Measurements from ENCODE around the gene MAP4K4.

MAP4K4 gene

DNA sequence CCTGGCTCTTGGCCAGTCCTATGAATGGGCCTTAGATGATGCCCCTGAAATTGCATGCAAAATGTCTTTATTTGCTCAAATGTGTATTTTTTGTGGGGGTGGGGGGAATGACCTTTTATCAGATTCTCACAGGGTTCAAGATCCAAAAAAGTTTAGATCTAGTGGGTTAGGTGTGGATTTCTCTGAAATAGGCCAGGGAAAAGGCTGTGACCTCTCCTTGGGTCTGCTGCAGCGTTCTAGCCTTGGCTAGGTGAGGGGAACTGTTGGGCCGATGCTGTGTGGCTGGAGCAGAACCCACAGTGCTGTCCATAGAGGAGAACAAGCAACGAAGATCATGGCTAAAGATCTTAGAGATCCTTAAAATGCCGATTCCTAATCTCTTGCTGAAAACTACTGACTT, 163.9 kb downstream of the MAP4K4 start:
- TF ChIP-seq EZH2phosphoT487 (IDR thresholded peaks at IDR 0.05; ENCODE audit: low read depth) (no peak), CTCF (IDR thresholded peaks at IDR 0.05; ENCODE audit: low read depth, low read length) (no peak)
- no peak overlapping the region for H3K4me2 ChIP-seq (ENCODE audit: low read length)
- no peaks in the 10 kb centered on the region for H3K9me3 ChIP-seq (ENCODE audit: insufficient read depth, low read length)
- peaks cover 53% of the 10 kb centered on the region for H3K36me3 ChIP-seq (replicated peaks; ENCODE audit: low read depth, low read length)
- no peaks in the 10 kb centered on the region for H3K27me3 ChIP-seq (ENCODE audit: low read depth, low read length)
- H2AFZ ChIP-seq (ENCODE audit: low read depth, low read length): no peak overlapping the region
- no peak overlapping the region for H3K27ac ChIP-seq (ENCODE audit: low read length)
- no peaks in the 10 kb centered on the region for H3K79me2 ChIP-seq (ENCODE audit: low read length)
- no peak overlapping the region for H3K4me3 ChIP-seq (ENCODE audit: low read length)
- H4K20me1 ChIP-seq (ENCODE audit: insufficient read depth, low read length): peaks cover 7% of the 10 kb centered on the region; the same call in 1 of the 2 replicates
- H3K4me1 ChIP-seq (ENCODE audit: low read length): no peaks in the 10 kb centered on the region
- no peak overlapping the region for H3K9ac ChIP-seq (ENCODE audit: low read length)

DNA sequence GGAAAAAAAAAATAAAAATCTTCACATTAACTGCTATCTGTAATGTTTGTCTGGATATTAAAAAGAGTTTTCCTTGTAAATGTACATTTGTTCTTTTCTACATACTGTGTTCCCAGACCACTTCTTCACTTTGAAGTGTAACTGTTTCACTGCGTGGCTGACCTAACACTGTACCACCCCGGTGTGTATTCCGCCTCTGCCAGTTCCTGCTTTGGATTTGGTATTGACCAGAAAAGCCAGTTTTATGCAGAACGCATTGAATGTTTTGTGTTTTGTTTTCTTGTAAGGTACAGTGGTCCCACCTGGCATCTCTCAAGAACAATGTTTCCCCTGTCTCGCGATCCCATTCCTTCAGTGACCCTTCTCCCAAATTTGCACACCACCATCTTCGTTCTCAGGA, 166.0 kb downstream of the MAP4K4 start:
- H3K9me3 ChIP-seq (ENCODE audit: insufficient read depth, low read length): no peaks in the 10 kb centered on the region
- H3K27me3 ChIP-seq (ENCODE audit: low read depth, low read length): no peaks in the 10 kb centered on the region
- no peaks in the 10 kb centered on the region for H3K79me2 ChIP-seq (ENCODE audit: low read length)
- no peaks in the 10 kb centered on the region for H3K4me1 ChIP-seq (ENCODE audit: low read length)
- no peak overlapping the region for H3K9ac ChIP-seq (ENCODE audit: low read length)
- H2AFZ ChIP-seq (ENCODE audit: low read depth, low read length): no peak overlapping the region
- TF ChIP-seq CTCF (IDR thresholded peaks at IDR 0.05; ENCODE audit: low read depth, low read length) (no peak), EZH2phosphoT487 (IDR thresholded peaks at IDR 0.05; ENCODE audit: low read depth) (no peak)
- H3K4me3 ChIP-seq (ENCODE audit: low read length): no peak overlapping the region
- no peak overlapping the region for H3K4me2 ChIP-seq (ENCODE audit: low read length)
- peaks cover 65% of the 10 kb centered on the region for H3K36me3 ChIP-seq (replicated peaks; ENCODE audit: low read depth, low read length)
- no peak overlapping the region for H3K27ac ChIP-seq (ENCODE audit: low read length)
- no peaks in the 10 kb centered on the region for H4K20me1 ChIP-seq (ENCODE audit: insufficient read depth, low read length)

- Histone ChIP-seq H3K9ac (ENCODE audit: low read length) (no peak overlapping the region), H3K9me3 (ENCODE audit: insufficient read depth, low read length) (no peaks in the 10 kb centered on the region), H3K4me2 (ENCODE audit: low read length) (no peak overlapping the region), H3K27ac (ENCODE audit: low read length) (no peak overlapping the region), H4K20me1 (ENCODE audit: insufficient read depth, low read length) (no peaks in the 10 kb centered on the region), H3K27me3 (ENCODE audit: low read depth, low read length) (no peaks in the 10 kb centered on the region), H3K4me3 (ENCODE audit: low read length) (no peak overlapping the region), H3K4me1 (ENCODE audit: low read length) (no peaks in the 10 kb centered on the region), H3K79me2 (ENCODE audit: low read length) (no peaks in the 10 kb centered on the region), H2AFZ (ENCODE audit: low read depth, low read length) (no peak overlapping the region), H3K36me3 (replicated peaks; ENCODE audit: low read depth, low read length) (peaks cover 66% of the 10 kb centered on the region)
- TF ChIP-seq EZH2phosphoT487 (IDR thresholded peaks at IDR 0.05; ENCODE audit: low read depth) (no peak), CTCF (IDR thresholded peaks at IDR 0.05; ENCODE audit: low read depth, low read length) (no peak)
Observed at GRCh38 chr2:101864426-101864825, 166.9 kb downstream of the MAP4K4 start.

- Histone ChIP-seq H3K27ac (ENCODE audit: low read length) (no peak overlapping the region), H2AFZ (ENCODE audit: low read depth, low read length) (no peak overlapping the region), H3K4me1 (ENCODE audit: low read length) (no peaks in the 10 kb centered on the region), H3K36me3 (replicated peaks; ENCODE audit: low read depth, low read length) (peaks cover 79% of the 10 kb centered on the region), H4K20me1 (ENCODE audit: insufficient read depth, low read length) (no peaks in the 10 kb centered on the region), H3K9ac (ENCODE audit: low read length) (no peak overlapping the region), H3K4me2 (ENCODE audit: low read length) (no peak overlapping the region), H3K79me2 (ENCODE audit: low read length) (no peaks in the 10 kb centered on the region), H3K27me3 (ENCODE audit: low read depth, low read length) (no peaks in the 10 kb centered on the region), H3K9me3 (ENCODE audit: insufficient read depth, low read length) (no peaks in the 10 kb centered on the region), H3K4me3 (ENCODE audit: low read length) (no peak overlapping the region)
- TF ChIP-seq EZH2phosphoT487 (IDR thresholded peaks at IDR 0.05; ENCODE audit: low read depth): no peak
- TF ChIP-seq CTCF (IDR thresholded peaks at IDR 0.05; ENCODE audit: low read depth, low read length): no peak
Observed at GRCh38 chr2:101868525-101868924, 171.0 kb downstream of the MAP4K4 start.
